Adipocyte (in vitro differentiated cells): ENCODE measurements around the gene SEC24B.

Experiments
- DNase-seq: peaks from one replicate; pipeline ENCODE4 v3.0.0-alpha.2; 2015; ENCODE audit warnings: low read depth
- H3K27me3 ChIP-seq: replicated peaks from 2 replicates; pipeline ENCODE4 v1.7.0; 2013; ENCODE audit warnings: mild to moderate bottlenecking, low read length, moderate library complexity; ENCODE audit not compliant: control insufficient read depth, insufficient read depth
- H3K36me3 ChIP-seq: 2 replicates; pipeline ENCODE4 v1.7.0; 2013; ENCODE audit warnings: low read length, mild to moderate bottlenecking, moderate library complexity; ENCODE audit not compliant: control insufficient read depth, insufficient read depth, severe bottlenecking
- H3K4me1 ChIP-seq: 2 replicates; pipeline ENCODE4 v1.7.0; 2013; ENCODE audit warnings: mild to moderate bottlenecking, low read length, moderate library complexity; ENCODE audit not compliant: control insufficient read depth, insufficient read depth
- H3K4me3 ChIP-seq: 2 replicates; pipeline ENCODE4 v1.7.0; 2013; ENCODE audit warnings: mild to moderate bottlenecking, low read length, moderate library complexity
- H3K9ac ChIP-seq: 2 replicates; pipeline ENCODE4 v1.7.0; 2013; ENCODE audit warnings: mild to moderate bottlenecking, low read length, moderate library complexity
- H3K9me3 ChIP-seq: 2 replicates; pipeline ENCODE4 v1.7.0; 2013; ENCODE audit warnings: mild to moderate bottlenecking, low read length, moderate library complexity; ENCODE audit not compliant: control insufficient read depth

Gene SEC24B

DNA sequence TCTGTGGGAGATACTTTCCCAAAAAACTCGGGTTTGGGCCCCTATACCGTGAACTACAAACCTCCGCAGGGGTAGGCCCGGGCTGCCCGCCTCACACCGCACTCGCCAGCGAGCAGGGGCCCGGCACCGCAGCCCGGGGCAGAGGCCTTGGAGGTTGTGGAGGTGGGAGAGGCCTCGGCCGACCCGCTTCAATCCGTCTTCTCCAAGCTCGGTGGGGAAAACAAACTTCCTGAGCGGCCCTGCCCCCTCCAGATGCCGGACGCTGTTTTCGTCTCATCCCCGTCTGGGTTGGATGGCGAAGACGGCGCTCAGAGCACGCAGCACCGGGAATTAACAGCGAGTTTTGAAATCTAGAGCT is 126.0 kb downstream of the SEC24B start:
- Histone ChIP-seq H3K4me3 (peak overlapping the region; percentile 91), H3K9me3 (no peaks in the 10 kb centered on the region), H3K9ac (peak overlapping the region; percentile 86), H3K4me1 (peaks cover 9% of the 10 kb centered on the region), H3K36me3 (no peaks in the 10 kb centered on the region), H3K27me3 (no peaks in the 10 kb centered on the region)
- peak; percentile 49 for DNase-seq

GRCh38 chr4:109559983-109560686 is 126.5 kb downstream of the SEC24B start, which contains the start of gene MCUB:
Gene MCUB, plus strand, starts transcription at chr4:109560246. Its CDS starts 92 bp downstream, at chr4:109560338.
- H3K9ac ChIP-seq = peak within 1 kb of the TSS; percentile 86
- no peaks in the 10 kb centered on the region for H3K27me3 ChIP-seq
- peak within 1 kb of the TSS; percentile 91 for H3K4me3 ChIP-seq
- peaks cover 9% of the 10 kb centered on the region for H3K4me1 ChIP-seq
- no peaks in the 10 kb centered on the region for H3K36me3 ChIP-seq
- DNase-seq = peak; percentile 90
- no peaks in the 10 kb centered on the region for H3K9me3 ChIP-seq

GRCh38 chr4:109560687-109561461 is 127.3 kb downstream of the SEC24B start:
- Histone ChIP-seq H3K9me3 (no peaks in the 10 kb centered on the region), H3K4me1 (peaks cover 9% of the 10 kb centered on the region), H3K4me3 (peak overlapping the region; percentile 91), H3K27me3 (no peaks in the 10 kb centered on the region), H3K9ac (peak overlapping the region; percentile 86), H3K36me3 (no peaks in the 10 kb centered on the region)
- peak; percentile 84 for DNase-seq

GRCh38 chr4:109562457-109563239 is 129.0 kb downstream of the SEC24B start:
- DNase-seq = no peak
- Histone ChIP-seq H3K4me1 (peaks cover 9% of the 10 kb centered on the region), H3K9me3 (no peaks in the 10 kb centered on the region), H3K36me3 (no peaks in the 10 kb centered on the region), H3K9ac (no peak overlapping the region), H3K4me3 (no peak overlapping the region), H3K27me3 (no peaks in the 10 kb centered on the region)

- Histone ChIP-seq H3K9me3 (no peaks in the 10 kb centered on the region), H3K27me3 (no peaks in the 10 kb centered on the region), H3K9ac (no peak overlapping the region), H3K4me3 (no peak overlapping the region), H3K4me1 (no peaks in the 10 kb centered on the region), H3K36me3 (no peaks in the 10 kb centered on the region)
- DNase-seq = no peak
Measured at GRCh38 chr4:109571494-109571893, 137.9 kb downstream of the SEC24B start.

GRCh38 chr4:109572154-109572553 is 138.5 kb downstream of the SEC24B start:
- DNase-seq = no peak
- H3K4me3 ChIP-seq = no peak overlapping the region
- no peak overlapping the region for H3K9ac ChIP-seq
- H3K36me3 ChIP-seq = no peaks in the 10 kb centered on the region
- no peaks in the 10 kb centered on the region for H3K4me1 ChIP-seq
- H3K27me3 ChIP-seq = no peaks in the 10 kb centered on the region
- no peaks in the 10 kb centered on the region for H3K9me3 ChIP-seq

- Histone ChIP-seq H3K36me3 (no peaks in the 10 kb centered on the region), H3K4me1 (no peaks in the 10 kb centered on the region), H3K9me3 (no peaks in the 10 kb centered on the region), H3K27me3 (no peaks in the 10 kb centered on the region), H3K9ac (no peak overlapping the region), H3K4me3 (no peak overlapping the region)
- DNase-seq = no peak
Measured at GRCh38 chr4:109574443-109574850, 140.8 kb downstream of the SEC24B start.

- H3K4me3 ChIP-seq = no peak overlapping the region
- H3K27me3 ChIP-seq = no peaks in the 10 kb centered on the region
- no peak for DNase-seq
- H3K9ac ChIP-seq = no peak overlapping the region
- H3K36me3 ChIP-seq = no peaks in the 10 kb centered on the region
- H3K9me3 ChIP-seq = no peaks in the 10 kb centered on the region
- H3K4me1 ChIP-seq = no peaks in the 10 kb centered on the region
Measured at GRCh38 chr4:109574931-109575804, 141.6 kb downstream of the SEC24B start.

GRCh38 chr4:109576462-109576861 is 142.8 kb downstream of the SEC24B start:
- Histone ChIP-seq H3K36me3 (no peaks in the 10 kb centered on the region), H3K9me3 (no peaks in the 10 kb centered on the region), H3K27me3 (no peaks in the 10 kb centered on the region), H3K4me3 (no peak overlapping the region), H3K9ac (no peak overlapping the region), H3K4me1 (no peaks in the 10 kb centered on the region)
- DNase-seq = no peak

DNA sequence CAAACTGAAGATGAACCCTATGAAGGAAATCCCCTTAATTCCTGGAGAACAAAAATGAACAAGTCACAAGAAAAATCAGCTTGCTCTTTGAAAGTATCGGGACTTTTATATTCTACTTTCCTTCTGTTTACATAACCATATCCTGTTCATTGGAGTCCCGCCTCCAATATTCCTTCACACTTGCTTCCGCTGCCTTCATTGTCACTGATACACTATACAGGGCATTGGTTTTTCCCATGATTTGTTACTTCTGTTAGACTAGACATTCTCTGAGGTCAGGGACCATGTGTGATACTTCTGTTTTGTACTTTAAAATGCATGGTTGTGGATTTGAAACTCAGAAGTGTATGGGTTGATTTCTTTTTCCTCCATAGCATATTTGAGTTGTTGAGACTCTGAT is 145.2 kb downstream of the SEC24B start:
- Histone ChIP-seq H3K4me3 (no peak overlapping the region), H3K9ac (no peak overlapping the region), H3K27me3 (no peaks in the 10 kb centered on the region), H3K36me3 (no peaks in the 10 kb centered on the region), H3K4me1 (no peaks in the 10 kb centered on the region), H3K9me3 (no peaks in the 10 kb centered on the region)
- DNase-seq = no peak
